Subcutaneous adipose tissue (tissue), 4 donors: ENCODE measurements around the gene CHST3. TPM values are rescaled to one million over a fixed set of nuclear protein-coding genes. Genes with fewer than 3 reads are reported as not detected.

Experiments
- CTCF ChIP-seq: fragments of 450-650 bp; IDR thresholded peaks from one replicate; pipeline ENCODE4 v1.5.1; 2016; ENCODE audit warnings: low read depth, mild to moderate bottlenecking, control low read depth, antibody characterized with exemption, moderate library complexity
- total RNA-seq, 4 donors: library from RNA; depleted of rRNA; stranded (reverse); fragments of >200 nt; gene quantifications; one replicate each; pipeline ENCODE4 v1.1.0, GENCODE V29; 2016

The CHST3 gene
- total RNA-seq, 4 donors from 2014 or later, result 11.2 to 26.3 (median 17.9) TPM

GRCh38 chr10:72009051-72009424 is 44.8 kb downstream of the CHST3 start:
- no peak for TF ChIP-seq CTCF

GRCh38 chr10:72009425-72010081 is 45.4 kb downstream of the CHST3 start:
- no peak for TF ChIP-seq CTCF

- TF ChIP-seq CTCF, result no peak
Observed at GRCh38 chr10:72010234-72010973, 46.2 kb downstream of the CHST3 start.

GRCh38 chr10:72011016-72011415 is 46.8 kb downstream of the CHST3 start:
- no peak for TF ChIP-seq CTCF

GRCh38 chr10:72011468-72011867 is 47.3 kb downstream of the CHST3 start:
- TF ChIP-seq CTCF, result no peak

- TF ChIP-seq CTCF, result no peak
Observed at GRCh38 chr10:72011976-72012512, 47.8 kb downstream of the CHST3 start.

GRCh38 chr10:72012796-72013195 is 48.6 kb downstream of the CHST3 start:
- no peak for TF ChIP-seq CTCF
